GM23338 (cell line): ENCODE measurements around the gene ASB5. TPM values are rescaled to one million over a fixed set of nuclear protein-coding genes. Genes with fewer than 3 reads are reported as not detected.

ENCODE experiments used
- ATAC-seq: fragments of 200-7000 bp; cut with Tn5 transposase; 3 replicates; pipeline ENCODE4 v1.9.1; 2020
- DNase-seq: peaks from one replicate; pipeline ENCODE4 v3.0.0-alpha.2; 2015; ENCODE audit warnings: low spot score
- H2AFZ ChIP-seq: fragments of 200-600 bp; sonication (generic); 2 replicates; pipeline ENCODE4 v1.8.0; 2016; ENCODE audit warnings: antibody characterized with exemption, mild to moderate bottlenecking, moderate library complexity
- H3F3A ChIP-seq: fragments of 200-600 bp; sonication (generic); replicated peaks from 2 replicates; pipeline ENCODE4 v1.8.0; 2017; ENCODE audit warnings: antibody characterized with exemption, mixed run types, low read depth
- H3K27ac ChIP-seq: fragments of 200-600 bp; sonication (generic); 2 replicates; pipeline ENCODE4 v1.6.1; 2016; ENCODE audit warnings: low read depth
- H3K27me3 ChIP-seq: fragments of 200-600 bp; sonication (generic); 2 replicates; pipeline ENCODE4 v1.8.0; 2016; ENCODE audit warnings: mild to moderate bottlenecking, mixed run types, moderate library complexity; ENCODE audit not compliant: insufficient read depth
- H3K36me3 ChIP-seq: fragments of 200-600 bp; sonication (generic); 2 replicates; pipeline ENCODE4 v1.8.0; 2016; ENCODE audit warnings: mild to moderate bottlenecking; ENCODE audit not compliant: insufficient read depth
- H3K4me1 ChIP-seq: fragments of 200-600 bp; sonication (generic); 2 replicates; pipeline ENCODE4 v1.8.0; 2016; ENCODE audit warnings: mild to moderate bottlenecking, moderate library complexity; ENCODE audit not compliant: insufficient read depth
- H3K4me2 ChIP-seq: fragments of 200-600 bp; sonication (generic); 2 replicates; pipeline ENCODE4 v1.7.1; 2017; ENCODE audit warnings: mixed run types
- H3K4me3 ChIP-seq: fragments of 200-600 bp; sonication (generic); 2 replicates; pipeline ENCODE4 v1.6.1; 2016; ENCODE audit warnings: mixed run types
- H3K79me2 ChIP-seq: fragments of 200-600 bp; sonication (generic); replicated peaks from 2 replicates; pipeline ENCODE4 v1.8.0; 2017; ENCODE audit warnings: mild to moderate bottlenecking; ENCODE audit not compliant: insufficient read depth
- H3K9me2 ChIP-seq: fragments of 200-600 bp; sonication (generic); 2 replicates; pipeline ENCODE4 v1.8.0; 2017; ENCODE audit not compliant: insufficient read depth
- H4K20me1 ChIP-seq: fragments of 200-600 bp; sonication (generic); replicated peaks from 2 replicates; pipeline ENCODE4 v1.8.0; 2017; ENCODE audit warnings: mild to moderate bottlenecking; ENCODE audit not compliant: insufficient read depth
- H3K27ac Mint-ChIP-seq: 2 replicates; pipeline ENCODE4 v1.8.0; 2020; ENCODE audit warnings: inconsistent platforms, mild to moderate bottlenecking, moderate library complexity, mixed read lengths
- H3K27me3 Mint-ChIP-seq: 3 replicates; pipeline ENCODE4 v1.8.0; 2022; ENCODE audit warnings: low read depth, mild to moderate bottlenecking, moderate library complexity, mixed read lengths, inconsistent platforms; ENCODE audit not compliant: insufficient read depth, poor library complexity
- H3K36me3 Mint-ChIP-seq: 3 replicates; pipeline ENCODE4 v1.8.0; 2021; ENCODE audit warnings: low read depth, mild to moderate bottlenecking, inconsistent platforms, moderate library complexity, mixed read lengths
- H3K4me1 Mint-ChIP-seq: 3 replicates; pipeline ENCODE4 v1.8.0; 2020; ENCODE audit warnings: mild to moderate bottlenecking, inconsistent platforms, mixed read lengths
- H3K4me3 Mint-ChIP-seq: 3 replicates; pipeline ENCODE4 v1.8.0; 2021; ENCODE audit warnings: moderate library complexity, mild to moderate bottlenecking, inconsistent platforms, mixed read lengths
- H3K9me3 Mint-ChIP-seq: 3 replicates; pipeline ENCODE4 v1.8.0; 2020; ENCODE audit warnings: moderate library complexity, mild to moderate bottlenecking, inconsistent platforms, mixed read lengths
- CREB1 ChIP-seq: fragments of 250-450 bp; sonication (Bioruptor Pico); IDR thresholded peaks from 2 replicates; pipeline ENCODE4 v1.5.0; 2020; ENCODE audit warnings: low read depth, mild to moderate bottlenecking, moderate library complexity
- EZH2 ChIP-seq: fragments of 200-600 bp; sonication (generic); IDR thresholded peaks from one replicate; pipeline ENCODE4 v1.8.0; 2017; ENCODE audit warnings: antibody characterized with exemption, mild to moderate bottlenecking, low read depth; ENCODE audit not compliant: unreplicated experiment
- JUNB ChIP-seq: IDR thresholded peaks from one replicate; pipeline ENCODE4 v1.6.1; 2016; ENCODE audit warnings: antibody characterized with exemption; ENCODE audit not compliant: unreplicated experiment
- NANOG ChIP-seq: IDR thresholded peaks from 2 replicates; pipeline ENCODE4 v1.6.1; 2016; ENCODE audit warnings: antibody characterized with exemption, borderline replicate concordance
- POLR2AphosphoS5 ChIP-seq: IDR thresholded peaks from 2 replicates; pipeline ENCODE4 v1.6.1; 2016; ENCODE audit warnings: antibody characterized with exemption, low read depth
- STAT1 ChIP-seq: IDR thresholded peaks from one replicate; pipeline ENCODE4 v1.6.1; 2016; ENCODE audit warnings: antibody characterized with exemption; ENCODE audit not compliant: unreplicated experiment
- ZNF114 ChIP-seq: fragments of 250-450 bp; sonication (Bioruptor Pico); IDR thresholded peaks from 2 replicates; pipeline ENCODE4 v1.5.0; 2020; ENCODE audit warnings: mild to moderate bottlenecking, moderate library complexity
- ZNF331 ChIP-seq: fragments of 250-450 bp; sonication (Bioruptor Pico); IDR thresholded peaks from 2 replicates; pipeline ENCODE4 v1.5.0; 2020; ENCODE audit warnings: low read depth, mild to moderate bottlenecking, moderate library complexity
- polyA plus RNA-seq: library from polyadenylated mRNA; unstranded; fragments of >200 nt; fragmentation: Nextera tagmentation; extraction: Ambion mirVana; gene quantifications from 2 replicates; pipeline ENCODE4 v1.2.1, GENCODE V29; 2016
- total RNA-seq: library from RNA; depleted of rRNA; stranded (reverse); fragments of >200 nt; shearing (Covaris generic); gene quantifications from 2 replicates; pipeline ENCODE4 v1.2.3, GENCODE V29; 2014
- TF ChIP-seq, protein P1 (sequence below): IDR thresholded peaks from one replicate; pipeline ENCODE4 v1.6.1; 2018; ENCODE audit warnings: antibody characterized with exemption; ENCODE audit not compliant: unreplicated experiment
- TF ChIP-seq, protein P2 (sequence below): fragments of 250-450 bp; sonication (Bioruptor Pico); IDR thresholded peaks from 2 replicates; pipeline ENCODE4 v1.5.0; 2020; ENCODE audit warnings: mild to moderate bottlenecking, moderate library complexity

ASB5 gene
- total and polyA plus RNA-seq, 2 experiments from 2014 or later: not detected

DNA sequence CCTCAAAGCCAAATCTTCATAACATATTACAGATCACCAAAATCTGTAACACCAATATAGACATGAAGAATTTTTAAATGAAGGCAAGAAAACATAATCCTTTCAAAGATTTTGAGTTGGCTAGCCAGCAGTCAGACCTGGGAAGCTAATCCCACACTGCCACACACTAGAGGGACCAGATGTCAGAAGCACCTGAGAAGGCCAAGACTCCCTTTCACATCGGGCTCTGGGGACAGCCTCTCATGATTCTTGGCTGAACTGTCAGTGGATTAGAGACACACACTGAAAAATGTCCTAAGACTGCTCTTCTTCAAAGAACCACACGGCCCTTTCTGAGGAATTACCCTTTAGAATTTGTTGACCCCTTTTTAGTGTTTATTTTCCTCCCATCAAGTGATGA is 45.5 kb downstream of the ASB5 start:
- no peaks in the 10 kb centered on the region for H3K27me3 ChIP-seq
- no peaks in the 10 kb centered on the region for H4K20me1 ChIP-seq
- H3K4me1 Mint-ChIP-seq: no peaks in the 10 kb centered on the region
- H3K4me1 ChIP-seq: no peaks in the 10 kb centered on the region
- H3K9me3 Mint-ChIP-seq: no peaks in the 10 kb centered on the region
- DNase-seq (no peak), ATAC-seq (no peak)
- H2AFZ ChIP-seq: no peak overlapping the region
- H3K9me2 ChIP-seq: no peaks in the 10 kb centered on the region
- no peaks in the 10 kb centered on the region for H3F3A ChIP-seq
- no peaks in the 10 kb centered on the region for H3K27me3 Mint-ChIP-seq
- TF ChIP-seq, protein P1, sequence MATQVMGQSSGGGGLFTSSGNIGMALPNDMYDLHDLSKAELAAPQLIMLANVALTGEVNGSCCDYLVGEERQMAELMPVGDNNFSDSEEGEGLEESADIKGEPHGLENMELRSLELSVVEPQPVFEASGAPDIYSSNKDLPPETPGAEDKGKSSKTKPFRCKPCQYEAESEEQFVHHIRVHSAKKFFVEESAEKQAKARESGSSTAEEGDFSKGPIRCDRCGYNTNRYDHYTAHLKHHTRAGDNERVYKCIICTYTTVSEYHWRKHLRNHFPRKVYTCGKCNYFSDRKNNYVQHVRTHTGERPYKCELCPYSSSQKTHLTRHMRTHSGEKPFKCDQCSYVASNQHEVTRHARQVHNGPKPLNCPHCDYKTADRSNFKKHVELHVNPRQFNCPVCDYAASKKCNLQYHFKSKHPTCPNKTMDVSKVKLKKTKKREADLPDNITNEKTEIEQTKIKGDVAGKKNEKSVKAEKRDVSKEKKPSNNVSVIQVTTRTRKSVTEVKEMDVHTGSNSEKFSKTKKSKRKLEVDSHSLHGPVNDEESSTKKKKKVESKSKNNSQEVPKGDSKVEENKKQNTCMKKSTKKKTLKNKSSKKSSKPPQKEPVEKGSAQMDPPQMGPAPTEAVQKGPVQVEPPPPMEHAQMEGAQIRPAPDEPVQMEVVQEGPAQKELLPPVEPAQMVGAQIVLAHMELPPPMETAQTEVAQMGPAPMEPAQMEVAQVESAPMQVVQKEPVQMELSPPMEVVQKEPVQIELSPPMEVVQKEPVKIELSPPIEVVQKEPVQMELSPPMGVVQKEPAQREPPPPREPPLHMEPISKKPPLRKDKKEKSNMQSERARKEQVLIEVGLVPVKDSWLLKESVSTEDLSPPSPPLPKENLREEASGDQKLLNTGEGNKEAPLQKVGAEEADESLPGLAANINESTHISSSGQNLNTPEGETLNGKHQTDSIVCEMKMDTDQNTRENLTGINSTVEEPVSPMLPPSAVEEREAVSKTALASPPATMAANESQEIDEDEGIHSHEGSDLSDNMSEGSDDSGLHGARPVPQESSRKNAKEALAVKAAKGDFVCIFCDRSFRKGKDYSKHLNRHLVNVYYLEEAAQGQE: no peak
- TF ChIP-seq JUNB (no peak), NANOG (no peak), STAT1 (no peak), POLR2AphosphoS5 (no peak), CREB1 (CRISPR knock-in tag) (no peak), ZNF114 (no peak), EZH2 (no peak)
- no peak overlapping the region for H3K4me2 ChIP-seq
- no peaks in the 10 kb centered on the region for H3K36me3 ChIP-seq
- no peak overlapping the region for H3K27ac Mint-ChIP-seq
- no peaks in the 10 kb centered on the region for H3K79me2 ChIP-seq
- H3K4me3 Mint-ChIP-seq: no peak overlapping the region
- H3K4me3 ChIP-seq: no peak overlapping the region
- no peaks in the 10 kb centered on the region for H3K36me3 Mint-ChIP-seq
- H3K27ac ChIP-seq: no peak overlapping the region

DNA sequence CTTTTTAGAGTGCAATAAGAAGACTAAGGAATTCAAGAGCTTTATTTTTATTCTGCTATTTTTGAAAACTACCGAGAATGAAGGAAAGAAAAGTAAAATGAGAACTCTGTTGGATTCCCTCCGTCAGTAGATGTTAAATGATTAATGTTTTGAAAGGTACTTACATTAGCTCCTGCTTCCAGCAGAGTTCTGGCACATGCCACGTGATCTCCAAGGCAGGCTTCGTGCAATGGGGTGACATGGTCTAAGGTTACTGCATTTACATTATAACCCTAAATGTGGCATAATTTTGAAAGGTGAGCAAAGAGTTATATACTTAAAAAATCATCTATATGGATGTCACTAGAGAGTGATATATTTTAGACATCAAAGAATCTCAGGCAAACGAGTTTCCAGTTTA is 46.9 kb downstream of the ASB5 start:
- Histone ChIP-seq H4K20me1 (no peaks in the 10 kb centered on the region), H3K27ac (no peak overlapping the region), H3F3A (no peaks in the 10 kb centered on the region), H2AFZ (no peak overlapping the region), H3K9me2 (no peaks in the 10 kb centered on the region), H3K4me3 (no peak overlapping the region), H3K4me2 (no peak overlapping the region), H3K4me1 (no peaks in the 10 kb centered on the region), H3K27me3 (no peaks in the 10 kb centered on the region), H3K36me3 (no peaks in the 10 kb centered on the region), H3K79me2 (no peaks in the 10 kb centered on the region)
- Mint-ChIP-seq H3K4me1 (no peaks in the 10 kb centered on the region), H3K27me3 (no peaks in the 10 kb centered on the region), H3K36me3 (no peaks in the 10 kb centered on the region), H3K4me3 (no peak overlapping the region), H3K27ac (no peak overlapping the region), H3K9me3 (no peaks in the 10 kb centered on the region)
- ATAC-seq: no peak
- DNase-seq: no peak
- TF ChIP-seq, protein P2, sequence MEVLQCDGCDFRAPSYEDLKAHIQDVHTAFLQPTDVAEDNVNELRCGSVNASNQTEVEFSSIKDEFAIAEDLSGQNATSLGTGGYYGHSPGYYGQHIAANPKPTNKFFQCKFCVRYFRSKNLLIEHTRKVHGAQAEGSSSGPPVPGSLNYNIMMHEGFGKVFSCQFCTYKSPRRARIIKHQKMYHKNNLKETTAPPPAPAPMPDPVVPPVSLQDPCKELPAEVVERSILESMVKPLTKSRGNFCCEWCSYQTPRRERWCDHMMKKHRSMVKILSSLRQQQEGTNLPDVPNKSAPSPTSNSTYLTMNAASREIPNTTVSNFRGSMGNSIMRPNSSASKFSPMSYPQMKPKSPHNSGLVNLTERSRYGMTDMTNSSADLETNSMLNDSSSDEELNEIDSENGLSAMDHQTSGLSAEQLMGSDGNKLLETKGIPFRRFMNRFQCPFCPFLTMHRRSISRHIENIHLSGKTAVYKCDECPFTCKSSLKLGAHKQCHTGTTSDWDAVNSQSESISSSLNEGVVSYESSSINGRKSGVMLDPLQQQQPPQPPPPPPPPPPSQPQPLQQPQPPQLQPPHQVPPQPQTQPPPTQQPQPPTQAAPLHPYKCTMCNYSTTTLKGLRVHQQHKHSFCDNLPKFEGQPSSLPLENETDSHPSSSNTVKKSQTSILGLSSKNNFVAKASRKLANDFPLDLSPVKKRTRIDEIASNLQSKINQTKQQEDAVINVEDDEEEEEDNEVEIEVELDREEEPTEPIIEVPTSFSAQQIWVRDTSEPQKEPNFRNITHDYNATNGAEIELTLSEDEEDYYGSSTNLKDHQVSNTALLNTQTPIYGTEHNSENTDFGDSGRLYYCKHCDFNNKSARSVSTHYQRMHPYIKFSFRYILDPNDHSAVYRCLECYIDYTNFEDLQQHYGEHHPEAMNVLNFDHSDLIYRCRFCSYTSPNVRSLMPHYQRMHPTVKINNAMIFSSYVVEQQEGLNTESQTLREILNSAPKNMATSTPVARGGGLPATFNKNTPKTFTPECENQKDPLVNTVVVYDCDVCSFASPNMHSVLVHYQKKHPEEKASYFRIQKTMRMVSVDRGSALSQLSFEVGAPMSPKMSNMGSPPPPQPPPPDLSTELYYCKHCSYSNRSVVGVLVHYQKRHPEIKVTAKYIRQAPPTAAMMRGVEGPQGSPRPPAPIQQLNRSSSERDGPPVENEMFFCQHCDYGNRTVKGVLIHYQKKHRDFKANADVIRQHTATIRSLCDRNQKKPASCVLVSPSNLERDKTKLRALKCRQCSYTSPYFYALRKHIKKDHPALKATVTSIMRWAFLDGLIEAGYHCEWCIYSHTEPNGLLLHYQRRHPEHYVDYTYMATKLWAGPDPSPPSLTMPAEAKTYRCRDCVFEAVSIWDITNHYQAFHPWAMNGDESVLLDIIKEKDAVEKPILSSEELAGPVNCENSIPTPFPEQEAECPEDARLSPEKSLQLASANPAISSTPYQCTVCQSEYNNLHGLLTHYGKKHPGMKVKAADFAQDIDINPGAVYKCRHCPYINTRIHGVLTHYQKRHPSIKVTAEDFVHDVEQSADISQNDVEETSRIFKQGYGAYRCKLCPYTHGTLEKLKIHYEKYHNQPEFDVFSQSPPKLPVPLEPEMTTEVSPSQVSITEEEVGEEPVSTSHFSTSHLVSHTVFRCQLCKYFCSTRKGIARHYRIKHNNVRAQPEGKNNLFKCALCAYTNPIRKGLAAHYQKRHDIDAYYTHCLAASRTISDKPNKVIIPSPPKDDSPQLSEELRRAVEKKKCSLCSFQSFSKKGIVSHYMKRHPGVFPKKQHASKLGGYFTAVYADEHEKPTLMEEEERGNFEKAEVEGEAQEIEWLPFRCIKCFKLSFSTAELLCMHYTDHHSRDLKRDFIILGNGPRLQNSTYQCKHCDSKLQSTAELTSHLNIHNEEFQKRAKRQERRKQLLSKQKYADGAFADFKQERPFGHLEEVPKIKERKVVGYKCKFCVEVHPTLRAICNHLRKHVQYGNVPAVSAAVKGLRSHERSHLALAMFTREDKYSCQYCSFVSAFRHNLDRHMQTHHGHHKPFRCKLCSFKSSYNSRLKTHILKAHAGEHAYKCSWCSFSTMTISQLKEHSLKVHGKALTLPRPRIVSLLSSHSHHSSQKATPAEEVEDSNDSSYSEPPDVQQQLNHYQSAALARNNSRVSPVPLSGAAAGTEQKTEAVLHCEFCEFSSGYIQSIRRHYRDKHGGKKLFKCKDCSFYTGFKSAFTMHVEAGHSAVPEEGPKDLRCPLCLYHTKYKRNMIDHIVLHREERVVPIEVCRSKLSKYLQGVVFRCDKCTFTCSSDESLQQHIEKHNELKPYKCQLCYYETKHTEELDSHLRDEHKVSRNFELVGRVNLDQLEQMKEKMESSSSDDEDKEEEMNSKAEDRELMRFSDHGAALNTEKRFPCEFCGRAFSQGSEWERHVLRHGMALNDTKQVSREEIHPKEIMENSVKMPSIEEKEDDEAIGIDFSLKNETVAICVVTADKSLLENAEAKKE (CRISPR knock-in tag): no peak
- no peak for TF ChIP-seq ZNF331
- TF ChIP-seq, protein P1: no peak
- no peak for TF ChIP-seq POLR2AphosphoS5
